GOT3 (cell line): ENCODE results near the gene CD248.
A peak's percentile ranks its signal among the peaks of the same experiment; 100 is the strongest.
"Not testable (repeated sequence)": the region's sequence is repeated elsewhere in the genome, so short reads cannot be mapped to it uniquely, and the experiment has no call there.

ENCODE experiments used
- DNase-seq: peaks from one replicate; lab custom pipeline; 2025; ENCODE audit warnings: mixed read lengths; lab: John Stamatoyannopoulos, UW

CD248 gene

DNA sequence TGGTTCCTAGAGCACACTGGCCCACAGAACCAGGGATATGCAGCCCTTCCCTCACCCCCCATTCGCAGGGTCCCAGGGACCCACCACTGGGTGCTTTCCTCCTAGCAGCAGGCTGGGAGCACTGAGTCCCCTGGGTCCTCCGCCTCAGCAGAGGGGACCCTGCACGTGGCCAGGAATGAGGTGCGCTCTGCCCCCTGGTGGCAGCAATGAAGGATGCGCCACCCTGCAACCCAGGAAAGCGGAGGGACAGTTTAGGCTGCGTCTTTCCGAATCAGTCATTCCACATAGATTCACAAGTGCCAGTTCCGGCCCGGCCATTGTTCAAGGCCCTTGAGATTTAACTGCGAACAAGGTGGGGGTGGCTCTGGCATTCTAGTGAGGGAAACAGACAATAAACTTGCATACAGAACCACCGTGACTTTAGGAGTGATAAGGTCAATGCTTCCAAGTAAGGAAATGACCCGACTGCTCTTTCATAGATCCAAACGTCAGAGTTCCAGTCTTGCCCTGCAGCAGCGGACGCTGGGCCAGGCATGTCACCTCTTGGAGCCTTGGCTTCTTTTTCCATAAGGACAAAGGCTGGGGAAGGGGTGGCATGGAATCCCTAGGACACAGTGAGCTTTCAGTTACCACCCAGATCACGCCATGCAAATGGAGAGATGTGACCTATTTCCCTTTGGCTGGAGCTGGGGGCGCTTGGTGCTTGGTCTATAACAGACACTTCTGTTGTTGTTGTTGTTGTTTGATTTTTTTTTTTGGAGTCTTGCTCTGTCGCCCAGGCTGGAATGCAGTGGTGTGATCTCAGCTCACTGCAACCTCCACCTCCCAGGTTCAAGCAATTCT lies 11.7 kb upstream of the CD248 start:
- peak; percentile 30 for DNase-seq

DNA sequence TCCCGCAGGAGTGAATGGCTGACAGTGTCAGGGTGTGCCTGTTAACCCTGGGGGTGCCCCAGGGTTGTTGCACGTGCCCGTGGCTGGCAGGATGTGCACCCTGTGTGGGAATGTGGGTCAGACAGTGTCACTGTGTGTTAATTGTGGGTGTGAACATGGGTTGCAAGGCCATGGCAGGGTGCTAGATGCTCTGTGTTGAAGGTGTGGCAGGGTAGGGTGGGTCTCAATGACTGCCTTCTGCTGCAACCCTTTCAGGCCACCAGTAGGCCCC lies 11.1 kb upstream of the CD248 start:
- DNase-seq, result no peak

DNA sequence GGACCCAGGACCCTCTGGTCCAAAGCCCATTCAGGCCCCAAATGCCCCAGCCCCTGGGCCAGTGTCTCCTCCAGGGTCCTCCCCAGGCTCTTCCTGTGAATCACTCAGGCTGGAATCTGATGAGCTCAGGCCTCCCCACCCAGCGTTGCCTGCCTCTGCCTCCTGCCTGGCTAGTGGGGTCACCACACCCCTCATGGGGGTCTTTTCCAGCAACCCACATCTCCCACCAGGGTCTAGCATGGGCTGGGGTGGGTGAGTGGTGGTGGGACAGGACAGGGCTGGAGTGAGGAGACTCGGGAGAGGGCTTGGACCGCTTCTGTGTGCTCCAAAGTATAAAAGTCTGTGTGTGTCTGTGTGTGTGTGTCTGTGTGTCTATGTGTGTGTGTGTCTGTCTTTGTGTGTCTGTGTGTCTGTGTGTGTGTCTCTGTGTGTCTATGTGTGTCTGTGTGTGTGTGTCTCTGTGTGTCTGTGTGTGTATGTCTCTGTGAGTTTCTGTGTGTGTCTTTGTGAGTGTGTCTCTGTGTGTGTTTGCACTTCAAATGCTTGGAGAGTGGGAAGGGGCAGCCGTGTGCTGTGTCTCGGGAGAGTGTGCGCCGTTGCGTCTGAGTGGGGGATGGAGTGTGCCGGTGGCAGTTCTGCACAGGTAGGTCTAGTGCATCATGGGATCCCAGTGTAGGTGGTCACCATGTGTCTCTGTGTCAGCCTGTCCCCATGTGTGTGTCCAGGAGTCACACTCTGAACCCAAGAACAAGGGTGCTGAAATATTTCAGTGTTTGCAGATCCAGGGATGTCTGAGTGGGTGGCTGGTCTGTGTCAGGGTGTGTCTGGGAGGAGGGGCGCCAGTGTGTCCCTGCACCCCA lies 10.6 kb upstream of the CD248 start:
- peak; percentile 17 for DNase-seq

DNA sequence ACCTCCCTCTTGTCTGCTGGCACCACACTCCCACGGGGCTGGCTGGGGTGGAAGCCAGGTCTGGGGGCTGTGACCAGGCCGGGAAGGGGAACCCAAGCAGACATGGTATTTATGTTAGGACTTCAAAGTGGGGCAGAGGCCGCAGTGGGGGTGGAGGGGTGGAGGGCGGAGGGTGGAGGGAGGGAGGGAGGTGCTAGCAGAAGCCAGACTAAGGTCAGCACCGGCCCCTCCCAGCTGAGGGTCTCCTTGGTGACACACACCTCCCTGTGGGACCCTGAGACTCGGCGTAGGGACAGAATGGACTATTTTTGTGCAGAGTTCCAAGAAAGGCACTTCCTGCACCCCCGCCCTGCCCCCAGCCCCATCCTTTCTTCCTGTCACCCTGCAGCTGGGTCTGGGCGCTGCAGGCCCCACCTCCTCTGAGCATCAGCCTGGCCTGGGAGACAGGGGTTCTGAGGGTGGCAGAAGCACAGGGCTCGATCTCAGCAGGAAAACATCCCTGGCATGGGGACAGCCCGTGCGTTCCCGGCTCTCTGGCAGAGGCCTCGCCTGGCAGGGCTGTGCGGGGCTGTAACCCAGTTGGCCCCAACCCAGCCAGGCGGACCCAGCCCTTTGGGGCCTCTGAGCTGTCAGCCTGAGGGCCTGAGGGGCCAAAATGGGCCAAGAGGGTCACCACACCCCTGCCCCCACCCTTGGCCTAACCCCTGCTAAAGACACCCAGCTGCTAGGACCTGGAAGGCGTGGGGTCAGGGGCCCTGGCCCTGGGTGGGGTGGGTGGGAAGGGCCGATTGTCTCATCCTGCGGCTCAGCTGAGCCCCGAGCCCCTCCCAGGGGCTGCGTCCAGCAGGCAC lies 9.6 kb upstream of the CD248 start:
- DNase-seq, result no peak

DNA sequence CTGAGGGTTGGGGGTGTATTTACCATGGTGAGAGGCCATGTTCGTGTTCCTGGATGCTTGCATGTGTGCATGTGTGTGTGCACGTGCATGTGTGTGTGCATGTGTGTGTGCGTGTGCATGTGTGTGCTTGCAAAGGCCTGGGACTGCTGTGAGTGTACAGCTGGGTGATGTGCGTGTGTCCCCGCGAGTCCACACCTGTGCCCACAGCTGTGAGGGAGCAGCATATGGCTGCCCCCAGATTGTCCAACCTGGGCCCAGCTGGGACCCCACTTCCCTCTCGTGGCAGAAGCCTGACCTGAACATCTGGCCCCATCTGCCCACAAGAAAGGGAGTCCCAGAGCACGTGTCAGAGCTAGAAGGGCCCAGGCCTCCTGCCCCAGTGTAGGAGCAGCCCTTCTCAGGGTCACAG lies 8.4 kb upstream of the CD248 start:
- DNase-seq, result no peak

DNA sequence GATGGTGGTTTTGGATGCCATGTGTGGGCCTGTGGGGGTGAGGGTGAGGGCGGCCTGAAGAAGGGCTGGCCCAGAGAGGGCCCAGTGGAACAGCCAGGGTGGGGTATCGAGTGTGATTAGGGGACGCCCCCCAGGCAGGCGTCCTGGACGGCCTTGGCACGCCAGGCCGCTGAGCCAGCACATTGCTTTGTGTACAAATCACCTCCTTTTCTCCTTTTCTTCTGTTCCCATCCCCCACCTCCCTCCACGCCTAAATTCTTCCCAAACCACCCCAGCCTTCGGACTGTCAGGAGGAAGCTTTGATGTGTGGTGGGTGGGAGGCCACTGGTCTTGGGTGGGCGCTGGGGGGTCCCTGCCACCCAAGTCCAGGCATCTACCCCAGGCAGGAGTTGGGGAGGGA lies 7.8 kb upstream of the CD248 start:
- DNase-seq, result no peak

DNA sequence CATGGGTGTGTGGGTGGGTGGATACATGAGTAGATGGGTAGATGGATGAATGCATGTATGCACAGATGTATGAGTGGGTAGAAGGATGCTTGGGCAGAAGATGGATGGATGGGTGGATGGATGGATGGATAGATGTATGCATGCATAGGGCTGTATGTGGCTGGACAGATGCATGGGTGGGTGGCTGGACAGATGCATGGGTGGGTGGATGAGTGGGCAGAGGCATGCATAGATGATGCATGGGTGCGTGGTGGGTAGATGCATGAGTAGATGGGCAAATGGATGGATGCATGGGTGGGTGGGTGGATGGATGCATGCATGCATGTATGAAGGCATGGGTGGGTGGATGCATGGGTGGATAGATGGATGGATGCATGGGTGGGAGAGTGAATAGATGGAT lies 6.8 kb upstream of the CD248 start:
- no peak for DNase-seq

DNA sequence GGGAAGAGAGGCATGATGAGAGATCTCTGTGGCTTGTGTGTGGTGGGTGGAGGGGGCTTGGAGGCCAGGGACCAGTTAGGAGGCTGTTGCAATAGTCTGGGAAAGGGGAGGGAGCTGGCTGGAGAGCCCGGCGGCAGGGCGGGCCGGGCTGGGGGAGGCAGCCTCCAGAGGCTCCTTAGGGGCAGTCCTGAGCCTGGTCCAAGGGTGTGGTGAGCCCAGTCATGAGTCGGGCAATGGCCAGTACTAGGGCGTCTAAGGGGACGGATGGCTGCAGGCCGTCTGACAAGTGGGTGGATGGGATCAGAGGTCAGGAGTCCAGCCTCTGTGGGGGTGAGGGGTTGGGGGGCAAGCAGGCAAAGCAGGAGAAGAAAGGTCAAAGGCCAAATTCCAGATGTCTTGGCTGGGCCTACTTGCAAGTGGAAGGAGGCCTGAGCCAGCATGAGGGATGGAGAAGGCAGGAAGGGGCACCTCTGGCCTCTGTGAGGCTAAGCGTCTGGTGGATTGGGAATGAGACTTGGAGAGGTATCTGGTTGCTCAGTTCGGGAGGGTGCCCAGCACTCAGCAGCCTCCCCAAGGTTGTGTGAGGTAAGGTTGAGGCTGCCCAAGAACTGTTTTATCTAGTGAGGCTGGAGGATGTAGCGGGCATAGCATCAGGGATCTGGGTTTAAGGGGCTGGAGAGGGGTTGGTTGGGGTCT lies 6.0 kb upstream of the CD248 start:
- peak; percentile 23 for DNase-seq

DNA sequence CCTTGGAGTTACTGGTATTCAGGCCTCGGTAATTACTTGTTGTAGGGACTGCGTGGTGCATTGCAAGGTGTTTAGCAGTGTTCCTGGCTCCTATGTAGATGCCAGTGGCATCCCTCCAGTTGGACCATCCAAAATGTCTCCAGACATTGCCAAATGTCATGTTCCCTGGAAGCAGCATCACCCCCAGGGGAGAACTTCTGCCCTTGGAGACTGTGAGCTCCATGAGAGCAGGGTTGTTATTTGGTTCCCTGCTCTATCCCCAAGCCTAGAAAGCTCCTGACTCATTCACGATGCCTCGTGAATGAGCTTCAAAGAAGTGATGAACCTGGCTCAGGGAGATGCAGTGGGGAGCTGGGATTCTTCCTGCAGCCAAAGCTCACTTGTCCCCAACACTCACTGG lies 4.8 kb upstream of the CD248 start:
- DNase-seq, result no peak

DNA sequence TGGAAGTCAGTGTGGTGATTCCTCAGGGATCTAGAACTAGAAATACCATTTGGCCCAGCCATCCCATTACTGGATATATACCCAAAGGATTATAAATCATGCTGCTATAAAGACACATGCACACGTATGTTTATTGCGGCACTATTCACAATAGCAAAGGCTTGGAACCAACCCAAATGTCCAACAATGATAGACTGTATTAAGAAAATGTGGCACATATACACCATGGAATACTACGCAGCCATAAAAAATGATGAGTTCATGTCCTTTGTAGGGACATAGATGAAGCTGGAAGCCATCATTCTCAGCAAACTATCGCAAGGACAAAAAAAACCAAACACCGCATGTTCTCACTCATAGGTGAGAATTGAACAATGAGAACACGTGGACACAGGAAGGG lies 3.9 kb upstream of the CD248 start:
- not testable (repeated sequence) for DNase-seq

DNA sequence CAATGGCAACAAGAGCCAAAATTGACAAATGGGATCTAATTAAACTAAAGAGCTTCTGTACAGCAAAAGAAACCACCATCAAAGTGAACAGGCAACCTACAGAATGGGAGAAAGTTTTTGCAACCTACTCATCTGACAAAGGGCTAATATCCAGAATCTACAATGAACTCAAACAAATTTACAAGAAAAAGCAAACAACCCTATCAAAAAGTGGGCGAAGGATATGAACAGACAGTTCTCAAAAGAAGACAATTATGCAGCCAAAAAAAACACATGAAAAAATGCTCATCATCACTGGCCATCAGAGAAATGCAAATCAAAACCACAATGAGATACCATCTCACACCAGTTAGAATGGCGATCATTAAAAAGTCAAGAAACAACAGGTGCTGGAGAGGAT lies 3.4 kb upstream of the CD248 start:
- DNase-seq, result not testable (repeated sequence)

DNA sequence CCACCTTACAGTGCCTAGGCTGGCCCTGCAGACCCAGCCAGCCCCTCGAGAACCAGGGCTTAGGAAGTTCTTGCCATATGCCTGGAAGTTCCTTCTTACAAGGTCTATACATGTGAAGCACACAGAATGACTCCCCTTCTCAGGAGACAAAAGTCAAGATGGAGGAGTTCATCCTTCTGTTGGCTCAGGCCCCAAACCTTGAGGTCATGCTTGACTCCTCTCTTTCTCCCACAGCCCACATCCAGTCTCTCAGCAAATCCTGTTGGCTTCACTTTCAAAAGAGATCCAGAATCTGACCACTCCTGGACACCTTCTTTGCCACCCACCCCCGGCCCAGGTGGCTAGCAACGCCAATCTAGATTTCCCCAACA lies 1.7 kb upstream of the CD248 start:
- DNase-seq, result no peak

DNA sequence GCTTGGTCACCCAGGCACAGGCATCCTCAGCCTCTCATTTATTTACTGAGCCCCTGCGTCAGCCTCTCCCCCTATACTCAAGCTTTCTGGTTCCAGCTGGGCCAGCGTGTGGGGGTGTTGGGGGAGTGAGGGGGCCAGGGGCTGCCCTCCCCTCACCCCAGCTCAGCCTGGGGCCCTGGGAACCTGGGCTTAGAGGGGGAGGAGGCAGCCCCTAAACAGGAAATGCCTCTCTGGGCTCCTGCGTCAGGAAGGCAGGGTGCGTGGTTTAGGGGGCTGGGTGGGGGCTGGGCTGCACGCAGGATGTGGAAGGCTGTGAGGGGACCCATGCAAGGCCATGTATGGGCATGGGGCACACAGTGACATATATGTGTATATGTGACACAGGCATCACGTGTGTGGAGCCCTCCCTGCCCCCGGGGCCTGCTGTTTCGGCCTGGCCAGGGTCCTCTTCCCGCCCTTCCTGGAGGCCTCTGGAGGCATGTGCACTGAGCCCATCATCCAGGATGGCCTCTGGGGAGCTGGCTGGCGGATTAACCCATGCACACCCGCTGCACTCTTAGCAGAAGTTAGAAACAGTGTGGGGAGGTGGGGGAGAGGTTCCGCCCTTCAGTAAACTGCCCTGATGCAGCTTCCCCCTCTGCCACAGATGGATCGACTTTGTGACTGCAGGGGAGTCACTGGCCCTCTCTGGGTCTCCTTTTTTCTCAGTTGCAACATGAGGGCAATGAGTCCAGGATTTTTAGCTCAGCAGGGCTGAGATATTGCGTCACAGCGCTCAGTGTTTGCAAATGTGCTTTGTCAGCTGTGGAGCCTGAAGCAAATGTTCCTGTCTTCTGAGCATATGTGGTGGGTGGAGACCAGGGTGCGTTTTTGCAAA lies 1.1 kb upstream of the CD248 start:
- peak; percentile 20 for DNase-seq

DNA sequence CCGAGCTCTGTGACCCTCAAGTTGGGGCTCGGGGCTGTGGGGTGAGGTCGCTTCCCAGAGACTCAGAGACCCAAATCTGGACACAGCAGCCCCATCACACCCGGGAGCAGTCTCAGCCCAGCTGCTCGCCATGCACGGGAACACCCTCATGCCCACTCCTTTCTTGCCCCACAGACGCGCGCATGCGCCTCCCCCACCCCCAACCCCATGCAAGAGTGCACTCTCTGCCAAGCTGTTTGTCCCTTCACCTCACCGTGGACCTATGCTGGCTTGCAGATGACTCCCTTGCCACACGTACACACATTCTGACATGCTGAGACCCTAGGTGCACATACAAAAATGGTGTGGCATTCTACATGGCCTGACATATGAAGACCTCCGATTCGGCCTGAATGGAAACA lies 478 bp upstream of the CD248 start:
- DNase-seq, result no peak

DNA sequence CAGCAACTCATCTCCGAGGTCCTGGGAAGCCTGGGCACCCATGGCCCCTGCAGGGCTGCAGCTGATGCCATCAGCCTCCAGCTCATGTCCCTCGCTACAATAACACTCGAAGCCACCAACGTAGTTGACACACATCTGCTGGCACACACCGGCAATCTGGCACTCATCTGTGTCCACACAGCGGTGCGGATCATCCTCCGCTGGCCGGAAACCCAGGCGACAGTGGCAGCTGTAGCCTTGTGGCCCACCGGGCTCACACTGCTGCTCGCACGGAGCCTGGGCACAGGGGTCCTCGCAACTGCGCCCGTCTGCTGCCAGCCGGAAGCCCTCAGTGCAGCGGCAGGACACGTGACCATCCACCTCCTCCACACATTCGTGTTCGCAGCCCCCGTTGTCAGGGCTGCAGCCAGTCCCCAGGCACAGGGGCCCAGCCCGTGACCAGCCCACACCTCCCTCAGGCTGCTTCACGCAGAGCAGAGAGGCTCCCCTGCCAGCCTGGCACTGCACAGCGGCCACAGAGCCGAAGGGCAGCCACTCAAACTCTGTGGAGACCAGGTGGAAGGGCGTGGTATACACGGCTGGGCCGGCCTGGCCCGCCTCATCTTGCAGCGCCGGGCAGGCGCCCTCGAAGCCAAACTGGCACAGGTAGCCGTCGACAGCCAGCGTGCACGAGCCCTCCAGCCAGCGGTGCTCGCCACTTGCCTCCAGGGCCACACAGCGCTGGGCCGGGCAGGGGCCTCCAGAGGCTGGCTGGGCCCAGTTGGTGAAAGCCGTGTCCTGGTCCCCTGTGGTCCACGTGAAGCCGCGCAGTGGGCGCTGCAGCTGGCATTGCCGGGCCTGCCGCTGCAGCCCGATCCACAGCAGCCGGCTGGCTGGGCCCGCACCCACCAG lies 678 bp downstream of the CD248 start:
- no peak for DNase-seq

DNA sequence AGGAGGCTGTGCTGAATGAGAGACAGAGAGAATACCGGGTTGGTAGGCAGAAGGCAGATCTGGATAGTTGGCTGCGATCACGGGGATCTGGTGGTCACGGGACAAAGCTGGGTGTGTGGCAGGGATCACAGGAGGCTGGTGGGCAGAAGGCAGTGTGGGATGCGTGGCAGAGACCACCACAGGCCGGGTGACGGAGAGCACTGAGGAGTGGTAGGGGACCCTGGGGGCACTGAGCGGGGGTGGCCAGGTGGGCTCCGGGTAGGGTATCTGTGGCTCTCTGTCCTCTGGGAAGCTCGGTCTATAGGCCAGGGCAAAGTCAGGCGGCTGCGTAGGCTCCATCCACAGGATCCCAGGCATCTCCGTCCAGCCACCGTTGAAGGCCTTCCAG lies 1.4 kb downstream of the CD248 start:
- DNase-seq, result no peak

DNA sequence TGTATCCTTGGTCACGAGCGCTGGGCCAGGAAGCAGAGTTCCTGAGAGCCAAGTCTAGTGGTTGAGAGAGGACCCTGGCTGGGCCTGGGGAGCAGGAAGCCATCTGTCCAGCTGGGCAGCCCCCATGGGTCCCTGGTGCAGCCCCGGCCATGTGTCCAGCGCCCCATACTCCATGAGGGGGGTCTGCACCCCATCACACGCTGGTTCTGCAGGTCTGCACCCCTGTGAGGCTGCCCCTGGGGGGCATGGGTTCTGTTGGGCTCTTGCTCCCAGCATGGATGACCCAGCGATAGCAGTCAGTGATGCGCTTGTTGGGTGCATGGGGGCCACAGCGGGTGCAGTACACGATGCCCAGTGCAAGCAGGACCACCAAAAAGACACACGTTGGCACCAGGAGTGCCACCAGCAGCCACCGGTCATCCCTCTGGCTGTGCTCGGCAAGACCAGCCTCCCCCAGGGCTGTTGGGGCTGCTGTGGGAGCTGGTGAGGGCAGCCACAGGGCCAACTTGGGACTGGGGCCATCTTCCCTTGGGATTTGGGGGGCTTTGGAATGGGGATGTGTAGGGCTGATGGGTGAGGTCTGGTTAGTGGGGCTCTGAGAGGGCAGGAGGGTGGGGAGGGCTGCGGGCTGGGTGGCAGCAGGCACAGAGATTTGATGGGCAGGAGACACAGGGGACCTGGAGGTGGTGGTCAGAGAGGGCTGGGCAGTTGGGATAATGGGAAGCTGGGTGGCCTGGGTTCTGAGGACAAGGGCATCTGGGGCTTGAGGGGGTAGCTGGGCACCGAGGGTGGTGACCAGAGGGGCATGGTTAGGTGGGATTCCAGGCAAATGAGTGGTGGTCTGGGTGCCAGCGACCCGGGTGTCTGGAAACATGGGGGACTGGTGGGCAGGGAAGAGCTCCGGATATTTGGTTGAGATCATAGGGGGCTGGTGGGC lies 2.0 kb downstream of the CD248 start:
- DNase-seq, result no peak

DNA sequence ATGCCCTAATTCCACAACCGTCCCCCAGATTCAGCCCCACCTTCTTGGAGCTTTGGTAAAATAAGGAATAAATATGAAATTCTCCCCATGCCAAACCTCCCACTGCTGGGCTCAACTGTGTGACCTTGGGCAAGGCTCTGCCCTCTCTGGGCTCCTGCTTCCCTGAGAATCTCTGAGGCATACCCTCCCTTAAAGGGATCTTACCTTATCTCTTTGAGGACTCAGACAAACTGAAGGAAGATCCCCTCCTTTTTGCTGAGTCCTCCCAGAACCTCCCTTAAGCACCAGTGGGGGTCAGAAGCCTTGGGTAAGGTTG lies 2.7 kb downstream of the CD248 start:
- DNase-seq, result no peak
